Endodermal cell (in vitro differentiated cells): ENCODE measurements around the gene MTCP1. TPM values are rescaled to one million over a fixed set of nuclear protein-coding genes. Genes with fewer than 3 reads are reported as not detected.

Experiments
- DNase-seq: peaks from one replicate; pipeline ENCODE4 v3.0.0-alpha.2; 2017
- H3K27ac ChIP-seq: 2 replicates; pipeline ENCODE4 v1.5.1; 2013; ENCODE audit warnings: mild to moderate bottlenecking, low read depth, low read length, moderate library complexity
- H3K27me3 ChIP-seq: 2 replicates; pipeline ENCODE4 v1.6.1; 2013; ENCODE audit warnings: mild to moderate bottlenecking, low read length, moderate library complexity; ENCODE audit not compliant: insufficient read depth, control insufficient read depth, poor library complexity, severe bottlenecking
- H3K36me3 ChIP-seq: 2 replicates; pipeline ENCODE4 v1.7.0; 2013; ENCODE audit warnings: mild to moderate bottlenecking, low read length, moderate library complexity; ENCODE audit not compliant: control insufficient read depth, insufficient read depth
- H3K4me1 ChIP-seq: one replicate; pipeline ENCODE4 v1.7.0; 2013; ENCODE audit warnings: low read length; ENCODE audit not compliant: control insufficient read depth, insufficient read depth
- H3K4me3 ChIP-seq: 2 replicates; pipeline ENCODE4 v1.5.1; 2013; ENCODE audit warnings: mild to moderate bottlenecking, low read length, moderate library complexity
- H3K9ac ChIP-seq: 2 replicates; pipeline ENCODE4 v1.6.1; 2013; ENCODE audit warnings: mild to moderate bottlenecking, low read length, moderate library complexity; ENCODE audit not compliant: poor library complexity, severe bottlenecking; ENCODE audit errors: extremely low read depth
- H3K9me3 ChIP-seq: 2 replicates; pipeline ENCODE4 v1.6.1; 2013; ENCODE audit warnings: mild to moderate bottlenecking, low read length, moderate library complexity; ENCODE audit not compliant: control insufficient read depth
- H3K27ac Mint-ChIP-seq: 2 replicates; pipeline ENCODE4 v1.8.0; 2020; ENCODE audit warnings: mixed read lengths
- H3K27me3 Mint-ChIP-seq: 2 replicates; pipeline ENCODE4 v1.8.0; 2021; ENCODE audit warnings: mild to moderate bottlenecking, mixed read lengths; ENCODE audit not compliant: insufficient read depth
- H3K36me3 Mint-ChIP-seq: 2 replicates; pipeline ENCODE4 v1.8.0; 2020; ENCODE audit warnings: low read depth, mixed read lengths
- H3K4me1 Mint-ChIP-seq: 2 replicates; pipeline ENCODE4 v1.8.0; 2020; ENCODE audit warnings: mixed read lengths
- H3K4me3 Mint-ChIP-seq: 2 replicates; pipeline ENCODE4 v1.8.0; 2020; ENCODE audit warnings: mild to moderate bottlenecking, moderate library complexity, mixed read lengths
- H3K9me3 Mint-ChIP-seq: 2 replicates; pipeline ENCODE4 v1.8.0; 2020; ENCODE audit warnings: mild to moderate bottlenecking, mixed read lengths
- CTCF ChIP-seq: fragments of 200-600 bp; sonication (generic); conservative IDR thresholded peaks from 2 replicates; pipeline ENCODE4 v1.5.0; 2021; ENCODE audit warnings: antibody characterized with exemption, mild to moderate bottlenecking
- WGBS, 2 experiments: methylation state at CpG; one replicate each; pipeline versions ENCODE4 v1.1.5 to v1.1.7; 2013; ENCODE audit warnings: missing lambda C conversion rate in 2 of 2, mixed read lengths in 1 of 2; ENCODE audit not compliant: insufficient coverage in 1 of 2, insufficient read length in 1 of 2; 5-methylcytosine and 5-hydroxymethylcytosine counted together
- total RNA-seq, 2 donors: library from RNA; stranded (reverse); fragmentation: NEBNext Ultra II Directional in 1 of 2; extraction: Animal tissue kit (Norgen Biotek cat#: 25700) in 1 of 2; gene quantifications; 2 replicates in 1 of 2; 3 replicates in 1 of 2; pipeline ENCODE4 v1.2.1, GENCODE V29; 2021

Gene MTCP1
- total RNA-seq, 2 donors from 2014 or later, result 12.6 to 17.4 TPM

DNA sequence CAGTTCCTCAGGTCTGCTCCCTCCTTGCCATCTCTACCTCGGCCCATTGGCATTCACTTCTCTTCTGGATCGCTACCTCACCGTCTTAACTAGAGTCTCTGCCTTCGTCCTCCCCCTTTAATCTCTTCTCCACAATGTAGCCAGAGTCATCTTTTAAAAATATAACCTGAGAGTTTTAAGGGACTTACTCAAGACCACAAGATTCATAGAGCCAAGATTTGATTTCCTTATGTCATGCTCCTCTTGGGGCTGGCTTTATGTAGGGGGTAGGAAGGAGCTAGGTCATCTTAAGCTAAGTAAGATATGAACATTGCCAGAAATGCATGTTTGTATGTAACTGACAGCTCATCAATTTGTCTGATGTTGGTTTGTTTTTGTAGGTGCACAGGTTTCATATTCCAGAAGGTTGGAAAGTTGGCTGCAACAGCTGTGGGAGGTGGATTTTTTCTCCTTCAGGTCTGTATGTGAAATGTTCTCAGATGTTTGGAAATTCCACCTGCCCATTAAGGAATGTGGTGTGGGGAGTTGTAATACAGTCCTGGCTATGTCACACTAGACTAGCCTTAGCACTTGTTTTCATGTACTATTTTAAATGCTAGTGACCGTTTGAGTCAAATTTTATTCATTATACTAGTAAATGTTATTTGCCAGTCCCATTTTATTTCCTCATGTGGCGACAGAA is 24.7 kb downstream of the MTCP1 start:
- Histone ChIP-seq H3K36me3 (no peaks in the 10 kb centered on the region), H3K4me3 (no peak overlapping the region), H3K27ac (no peak overlapping the region), H3K27me3 (no peaks in the 10 kb centered on the region), H3K9me3 (no peaks in the 10 kb centered on the region), H3K4me1 (no peaks in the 10 kb centered on the region), H3K9ac (no peak overlapping the region)
- DNase-seq, result no peak
- 95% methylated on average over 5 of the region's 6 CpGs; no CpG with 5 or more reads in 1 of the 2 experiments for WGBS, 2 experiments
- Mint-ChIP-seq H3K4me1 (peaks cover 5% of the 10 kb centered on the region), H3K36me3 (peaks cover 5% of the 10 kb centered on the region), H3K9me3 (peaks cover 44% of the 10 kb centered on the region), H3K27ac (no peak overlapping the region), H3K4me3 (no peak overlapping the region), H3K27me3 (no peaks in the 10 kb centered on the region)
- TF ChIP-seq CTCF, result no peak

DNA sequence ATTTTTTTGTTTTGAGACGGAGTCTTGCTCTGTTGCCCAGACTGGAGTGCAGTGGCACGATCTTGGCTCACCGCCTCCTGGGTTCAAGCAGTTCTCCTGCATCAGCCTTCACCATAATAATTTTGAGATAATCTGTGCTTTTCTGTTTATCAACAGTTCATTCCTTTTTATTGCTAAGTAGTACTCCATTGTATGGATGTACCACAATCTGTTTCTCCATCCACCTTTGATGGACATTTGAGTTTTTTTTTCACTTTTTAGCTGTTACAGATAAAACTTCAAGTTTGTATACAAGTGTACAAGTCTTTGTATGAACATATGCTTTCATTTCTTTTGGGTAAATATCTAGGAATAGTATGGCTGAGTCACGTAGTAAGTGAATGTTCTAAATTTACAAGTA is 35.2 kb downstream of the MTCP1 start:
- H3K27me3 Mint-ChIP-seq, result no peaks in the 10 kb centered on the region
- peaks cover 38% of the 10 kb centered on the region for H3K36me3 Mint-ChIP-seq
- H3K4me3 Mint-ChIP-seq, result no peak overlapping the region
- Histone ChIP-seq H3K4me3 (no peak overlapping the region), H3K9ac (no peak overlapping the region), H3K4me1 (no peaks in the 10 kb centered on the region), H3K9me3 (peaks cover 14% of the 10 kb centered on the region), H3K27me3 (no peaks in the 10 kb centered on the region), H3K36me3 (peaks cover 16% of the 10 kb centered on the region), H3K27ac (no peak overlapping the region)
- no peak overlapping the region for H3K27ac Mint-ChIP-seq
- WGBS, 2 experiments, result 90 to 100% methylated on average over 1 to 2 of the region's 4 CpGs
- TF ChIP-seq CTCF, result no peak
- H3K9me3 Mint-ChIP-seq, result peaks cover 60% of the 10 kb centered on the region
- H3K4me1 Mint-ChIP-seq, result no peaks in the 10 kb centered on the region
- no peak for DNase-seq

DNA sequence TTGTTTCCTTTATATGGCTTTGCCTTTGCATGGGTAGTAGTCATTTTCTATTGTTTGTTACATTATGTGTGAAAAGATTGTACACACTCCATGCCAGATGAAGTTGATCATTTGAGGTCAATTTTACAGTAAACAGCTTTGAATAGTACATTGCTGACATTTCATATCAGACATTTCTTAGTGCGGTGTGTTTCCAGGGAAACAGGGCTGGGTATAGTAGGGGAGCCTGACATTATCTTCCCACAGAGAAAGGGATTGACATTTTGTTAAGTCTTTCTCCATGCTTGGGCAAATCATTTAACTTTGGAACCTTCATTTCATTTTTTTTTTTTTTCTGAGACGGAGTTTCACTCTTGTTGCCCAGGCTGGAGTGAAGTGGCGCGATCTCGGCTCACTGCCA is 39.3 kb downstream of the MTCP1 start:
- H3K27me3 Mint-ChIP-seq, result no peaks in the 10 kb centered on the region
- TF ChIP-seq CTCF, result no peak
- DNase-seq, result no peak
- H3K27ac ChIP-seq, result no peak overlapping the region
- H3K4me1 ChIP-seq, result no peaks in the 10 kb centered on the region
- WGBS, 2 experiments, result 95% methylated on average over 5 of the region's 5 CpGs; no CpG with 5 or more reads in 1 of the 2 experiments
- no peaks in the 10 kb centered on the region for H3K27me3 ChIP-seq
- H3K4me1 Mint-ChIP-seq, result peaks cover 8% of the 10 kb centered on the region
- no peak overlapping the region for H3K4me3 ChIP-seq
- H3K9me3 Mint-ChIP-seq, result peaks cover 60% of the 10 kb centered on the region
- no peak overlapping the region for H3K27ac Mint-ChIP-seq
- peaks cover 16% of the 10 kb centered on the region for H3K36me3 ChIP-seq
- no peak overlapping the region for H3K9ac ChIP-seq
- peaks cover 14% of the 10 kb centered on the region for H3K9me3 ChIP-seq
- H3K36me3 Mint-ChIP-seq, result peaks cover 30% of the 10 kb centered on the region
- H3K4me3 Mint-ChIP-seq, result no peak overlapping the region
